Vagina (tissue), 2 donors: ENCODE measurements around the gene PRKAR1B. TPM values are rescaled to one million over a fixed set of nuclear protein-coding genes. Genes with fewer than 3 reads are reported as not detected.

ENCODE experiments used
- DNase-seq, 2 donors: peaks; one replicate each; pipeline ENCODE4 v3.0.0-alpha.2; 2017; ENCODE audit errors: extremely low spot score in 2 of 2
- H3K27ac ChIP-seq: fragments of 200-600 bp; sonication (generic); one replicate; pipeline ENCODE4 v1.5.1; 2019
- H3K27me3 ChIP-seq: fragments of 200-600 bp; sonication (generic); one replicate; pipeline ENCODE4 v1.5.1; 2019
- H3K36me3 ChIP-seq, 2 donors: fragments of 200-600 bp; sonication (generic); one replicate each; pipeline ENCODE4 v1.5.1; 2017 to 2019
- H3K4me1 ChIP-seq: fragments of 200-600 bp; sonication (generic); one replicate; pipeline ENCODE4 v1.5.1; 2019
- H3K4me3 ChIP-seq, 2 donors: fragments of 200-600 bp; sonication (generic); 1 replicate in 1 of 2; 2 replicates in 1 of 2; pipeline ENCODE4 v1.5.1; 2016 to 2019
- H3K9me3 ChIP-seq: fragments of 200-600 bp; sonication (generic); one replicate; pipeline ENCODE4 v1.5.1; 2019
- CTCF ChIP-seq, 3 experiments: fragments of 450-650 bp in 2 of 3; fragments of 200-600 bp in 1 of 3; sonication (generic) in 1 of 3; IDR thresholded peaks; one replicate each; pipeline ENCODE4 v1.5.1; 2017 to 2019; ENCODE audit warnings: antibody characterized with exemption in 3 of 3, mild to moderate bottlenecking in 2 of 3, moderate library complexity in 2 of 3
- POLR2A ChIP-seq, 2 donors: fragments of 450-650 bp; IDR thresholded peaks; one replicate each; pipeline ENCODE4 v1.6.1; 2017; ENCODE audit warnings: antibody characterized with exemption in 2 of 2, mild to moderate bottlenecking in 2 of 2, moderate library complexity in 2 of 2
- POLR2AphosphoS5 ChIP-seq, 2 donors: sonication (generic); formaldehyde crosslinking; IDR thresholded peaks; one replicate each; pipeline ENCODE4 v1.9.0; 2017; ENCODE audit warnings: antibody characterized with exemption in 2 of 2, mild to moderate bottlenecking in 2 of 2, low read depth in 1 of 2; ENCODE audit not compliant: insufficient read depth in 1 of 2
- intact Hi-C: fragments of 100-400 bp; cut with DNase I; formaldehyde crosslinking; loops from one replicate; pipeline ENCODE4 v1.15.1; 2023
- total RNA-seq: library from RNA; depleted of rRNA; stranded (reverse); fragments of >200 nt; gene quantifications from one replicate; pipeline ENCODE4 v1.2.3, GENCODE V29; 2016

PRKAR1B gene
- total RNA-seq, 1 donor from 2014 or later = 31.4 TPM

GRCh38 chr7:594212-594913, 132.7 kb downstream of the PRKAR1B start:
- no peaks in the 10 kb centered on the region for H3K9me3 ChIP-seq
- H3K27ac ChIP-seq = no peak overlapping the region
- no peak for TF ChIP-seq POLR2AphosphoS5 (IDR thresholded peaks at IDR 0.05; ENCODE audit: insufficient read depth in 1 of 2, low read depth in 1 of 2)
- no peak for TF ChIP-seq CTCF (IDR thresholded peaks at IDR 0.05)
- TF ChIP-seq POLR2A (IDR thresholded peaks at IDR 0.05) = no peak
- intact Hi-C loops = no loop called here
- H3K27me3 ChIP-seq = no peaks in the 10 kb centered on the region
- no peaks in the 10 kb centered on the region for H3K4me1 ChIP-seq
- no peak for DNase-seq
- no peaks in the 10 kb centered on the region for H3K36me3 ChIP-seq
- no peak overlapping the region for H3K4me3 ChIP-seq

DNA sequence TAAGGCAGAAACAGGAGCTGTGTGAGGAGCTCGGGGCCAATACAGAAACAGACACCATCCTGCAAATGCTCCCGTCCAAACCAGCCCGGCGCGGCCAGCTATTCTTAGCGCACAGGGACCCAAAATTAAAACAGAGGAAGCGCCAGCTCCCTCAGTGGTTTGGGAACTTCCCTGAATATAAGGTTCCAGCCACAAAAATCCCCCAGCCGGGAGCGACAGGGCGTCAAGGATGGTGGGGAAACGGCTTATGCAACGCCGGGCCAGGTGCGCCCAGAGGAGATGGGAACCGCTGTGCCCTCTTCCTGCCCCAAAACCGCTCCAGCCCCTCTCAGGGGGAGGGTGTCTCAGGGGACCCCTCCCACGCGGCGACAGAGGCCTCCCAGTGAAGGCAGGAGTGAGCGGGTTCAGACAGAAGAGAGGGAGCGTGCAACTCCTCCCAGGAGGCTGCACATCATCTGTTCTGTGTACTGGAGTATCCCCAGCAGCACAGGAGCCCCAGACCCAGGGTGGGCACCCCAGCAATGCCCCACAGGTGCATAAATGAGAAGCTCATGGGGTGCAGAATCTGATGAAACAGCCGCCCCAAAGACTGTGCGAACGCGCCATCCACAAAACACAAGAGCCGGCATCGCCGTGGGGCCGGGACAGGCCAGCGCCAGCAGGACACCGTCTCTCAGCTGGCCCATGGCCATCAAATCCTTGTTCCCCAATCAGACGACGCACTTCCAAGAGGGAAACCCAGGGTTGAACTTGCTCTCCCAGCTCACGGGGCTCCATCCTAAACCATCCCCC, 133.6 kb downstream of the PRKAR1B start:
- intact Hi-C loops = no loop called here
- Histone ChIP-seq H3K36me3 (no peaks in the 10 kb centered on the region), H3K9me3 (no peaks in the 10 kb centered on the region), H3K4me1 (no peaks in the 10 kb centered on the region), H3K27me3 (no peaks in the 10 kb centered on the region), H3K4me3 (no peak overlapping the region), H3K27ac (no peak overlapping the region)
- TF ChIP-seq POLR2AphosphoS5 (IDR thresholded peaks at IDR 0.05; ENCODE audit: insufficient read depth in 1 of 2, low read depth in 1 of 2) (no peak), POLR2A (IDR thresholded peaks at IDR 0.05) (no peak), CTCF (IDR thresholded peaks at IDR 0.05) (no peak)
- no peak for DNase-seq

DNA sequence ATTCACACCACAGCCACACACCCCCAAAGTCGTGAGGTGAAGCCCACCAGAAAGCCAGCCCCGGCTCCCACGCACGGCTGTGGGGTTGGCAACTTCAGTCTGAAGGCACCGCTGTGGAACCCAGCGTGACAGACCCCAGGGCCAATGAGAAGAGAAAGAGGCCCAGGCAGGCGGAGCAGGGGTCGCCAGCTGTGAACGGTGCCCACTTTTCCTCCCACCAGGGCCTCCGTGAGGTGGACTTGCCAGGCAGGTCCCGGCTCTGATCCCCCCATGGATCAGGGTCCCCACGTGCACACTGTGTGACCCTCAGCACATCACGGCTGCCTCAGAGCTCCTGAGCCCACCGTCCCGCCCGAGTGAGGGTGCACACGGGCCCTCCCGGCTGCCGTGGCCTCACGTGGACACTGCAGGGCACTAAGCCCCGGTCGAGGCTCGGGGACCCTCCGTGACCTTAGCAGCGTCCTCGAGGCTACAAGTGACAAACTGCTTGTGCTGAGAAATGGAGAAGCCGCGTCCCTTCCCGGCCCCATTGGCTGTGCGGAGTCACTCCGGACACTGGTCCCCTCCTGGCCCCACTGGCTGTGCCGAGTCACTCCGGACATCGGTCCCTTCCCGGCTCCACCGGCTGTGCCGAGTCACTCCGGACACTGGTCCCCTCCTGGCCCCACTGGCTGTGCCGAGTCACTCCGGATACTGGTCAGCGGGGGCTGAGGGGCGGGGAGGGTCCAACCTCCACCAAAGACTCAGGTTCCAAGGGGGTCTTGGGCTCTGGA, 135.0 kb downstream of the PRKAR1B start:
- Histone ChIP-seq H3K9me3 (no peaks in the 10 kb centered on the region), H3K36me3 (no peaks in the 10 kb centered on the region), H3K27ac (no peak overlapping the region), H3K4me3 (no peak overlapping the region), H3K27me3 (no peaks in the 10 kb centered on the region), H3K4me1 (no peaks in the 10 kb centered on the region)
- DNase-seq = no peak
- TF ChIP-seq CTCF (IDR thresholded peaks at IDR 0.05) (no peak), POLR2AphosphoS5 (IDR thresholded peaks at IDR 0.05; ENCODE audit: insufficient read depth in 1 of 2, low read depth in 1 of 2) (no peak), POLR2A (IDR thresholded peaks at IDR 0.05) (no peak)
- intact Hi-C loops = no loop called here

DNA sequence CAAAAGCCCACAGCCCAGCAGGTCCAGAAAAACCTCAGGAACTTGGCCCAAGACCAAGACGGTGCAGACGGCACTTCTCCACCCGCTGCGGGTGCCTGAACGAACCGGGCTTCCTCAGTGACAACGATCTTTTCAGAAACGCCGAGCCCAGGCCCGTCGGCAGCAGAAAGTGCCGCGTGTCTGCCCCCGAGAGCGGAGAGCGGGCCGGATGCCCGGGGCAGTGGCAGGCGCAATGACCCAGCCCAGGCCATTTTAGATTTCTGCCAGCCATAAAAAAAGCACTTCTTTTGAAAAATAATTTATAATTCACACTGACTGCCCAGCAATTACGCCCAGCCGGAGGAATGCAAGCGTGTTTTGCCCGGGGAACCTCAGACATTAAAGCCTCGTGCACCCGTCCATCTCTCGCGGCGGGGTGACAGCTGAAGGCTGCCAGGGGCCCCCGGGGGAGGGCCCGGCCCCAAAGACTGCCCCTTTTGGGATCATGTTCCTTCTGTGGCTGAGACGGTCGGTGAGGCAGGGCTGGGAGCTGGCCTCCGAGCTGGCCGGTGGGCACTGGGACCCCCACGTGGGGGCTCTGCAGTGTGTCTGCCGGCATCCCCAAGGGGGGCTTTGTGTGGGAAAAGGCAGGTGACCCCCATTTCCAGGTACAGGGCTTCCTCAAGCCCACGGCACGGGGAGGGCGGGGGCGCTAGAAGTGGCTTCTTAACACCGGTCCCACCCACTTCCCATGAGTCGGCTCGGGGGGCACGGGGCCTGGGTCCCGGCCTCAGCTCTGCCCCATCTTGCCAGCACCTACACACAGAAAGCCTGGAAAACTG, 136.1 kb downstream of the PRKAR1B start:
- Histone ChIP-seq H3K27ac (no peak overlapping the region), H3K27me3 (no peaks in the 10 kb centered on the region), H3K4me3 (no peak overlapping the region), H3K4me1 (no peaks in the 10 kb centered on the region), H3K36me3 (no peaks in the 10 kb centered on the region), H3K9me3 (no peaks in the 10 kb centered on the region)
- DNase-seq = no peak
- intact Hi-C loops = no loop called here
- TF ChIP-seq POLR2A (IDR thresholded peaks at IDR 0.05) (no peak), CTCF (IDR thresholded peaks at IDR 0.05) (no peak), POLR2AphosphoS5 (IDR thresholded peaks at IDR 0.05; ENCODE audit: insufficient read depth in 1 of 2, low read depth in 1 of 2) (no peak)
